ENCODE measurements around the gene NFIB. TPM values are rescaled to one million over a fixed set of nuclear protein-coding genes. Genes with fewer than 3 reads are reported as not detected.
A peak's percentile ranks its signal among the peaks of the same experiment; 100 is the strongest.

Gene NFIB
- total RNA-seq, 1 donor from 2014 or later, result 38.5 TPM

GRCh38 chr9:14320271-14321181 is 6.6 kb upstream of the NFIB start:
- DNase-seq (ENCODE audit: low read depth), result peak; percentile 85

- DNase-seq (ENCODE audit: low read depth), result no peak
These were observed 5.1 kb upstream of the NFIB start for GRCh38 chr9:14318934-14319580.

GRCh38 chr9:14318361-14318760 is 4.4 kb upstream of the NFIB start:
- DNase-seq (ENCODE audit: low read depth), result no peak

- no peak for DNase-seq (ENCODE audit: low read depth)
These were observed 3.9 kb upstream of the NFIB start for GRCh38 chr9:14317667-14318320.

- no peak for DNase-seq (ENCODE audit: low read depth)
These were observed 2.8 kb upstream of the NFIB start for GRCh38 chr9:14316602-14317300.

- peak; percentile 84 for DNase-seq (ENCODE audit: low read depth)
These were observed 2.1 kb upstream of the NFIB start for GRCh38 chr9:14315875-14316601.

- DNase-seq (ENCODE audit: low read depth), result peak; percentile 43
These were observed 1.3 kb upstream of the NFIB start for GRCh38 chr9:14314929-14315874.

GRCh38 chr9:14314424-14314928 is 535 bp upstream of the NFIB start:
- peak; percentile 95 for DNase-seq (ENCODE audit: low read depth)

GRCh38 chr9:14313378-14313940 is 482 bp downstream of the NFIB start:
- no peak for DNase-seq (ENCODE audit: low read depth)

GRCh38 chr9:14312719-14313377 is 1.1 kb downstream of the NFIB start:
- no peak for DNase-seq (ENCODE audit: low read depth)

GRCh38 chr9:14311956-14312685 is 1.8 kb downstream of the NFIB start:
- DNase-seq (ENCODE audit: low read depth), result no peak

GRCh38 chr9:14311171-14311949 is 2.6 kb downstream of the NFIB start:
- no peak for DNase-seq (ENCODE audit: low read depth)

GRCh38 chr9:14310311-14310710 is 3.6 kb downstream of the NFIB start:
- DNase-seq (ENCODE audit: low read depth), result no peak

GRCh38 chr9:14309403-14309802 is 4.5 kb downstream of the NFIB start:
- DNase-seq (ENCODE audit: low read depth), result peak; percentile 79

- DNase-seq (ENCODE audit: low read depth), result no peak
These were observed 5.1 kb downstream of the NFIB start for GRCh38 chr9:14308853-14309145.

- no peak for DNase-seq (ENCODE audit: low read depth)
These were observed 5.7 kb downstream of the NFIB start for GRCh38 chr9:14307989-14308852.

Data from renal cortical epithelial cell (primary cell).